ENCODE data around the gene DHX35.

DNA sequence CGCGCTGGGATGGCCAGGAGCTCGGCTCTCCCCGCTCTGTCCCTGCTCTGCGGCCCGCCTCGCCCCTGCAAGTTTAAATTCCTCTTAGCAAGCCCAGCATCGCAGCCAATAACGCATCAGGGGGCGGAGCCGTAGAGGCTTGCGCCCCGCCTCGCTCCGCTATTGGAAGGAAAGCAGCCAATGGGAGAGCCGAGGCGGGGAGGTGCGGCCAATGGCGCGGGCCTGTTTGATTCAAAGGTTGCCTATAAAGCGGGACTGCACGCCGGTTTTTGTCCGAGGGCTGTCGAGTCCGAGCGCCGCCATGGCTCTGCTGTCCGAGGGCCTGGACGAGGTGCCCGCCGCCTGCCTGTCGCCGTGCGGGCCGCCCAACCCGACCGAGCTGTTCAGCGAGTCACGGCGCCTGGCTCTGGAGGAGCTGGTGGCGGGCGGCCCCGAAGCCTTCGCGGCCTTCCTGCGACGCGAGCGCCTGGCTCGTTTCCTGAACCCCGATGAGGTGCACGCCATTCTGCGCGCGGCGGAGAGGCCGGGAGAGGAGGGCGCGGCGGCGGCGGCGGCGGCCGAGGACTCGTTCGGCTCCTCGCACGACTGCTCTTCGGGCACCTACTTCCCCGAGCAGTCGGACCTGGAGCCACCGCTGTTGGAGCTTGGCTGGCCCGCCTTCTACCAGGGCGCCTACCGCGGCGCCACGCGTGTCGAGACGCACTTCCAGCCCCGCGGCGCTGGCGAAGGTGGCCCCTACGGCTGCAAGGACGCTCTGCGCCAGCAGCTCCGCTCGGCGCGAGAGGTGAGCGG is 35.8 kb upstream of the DHX35 start, which contains the start of gene FAM83D:
- TF ChIP-seq, protein P1, sequence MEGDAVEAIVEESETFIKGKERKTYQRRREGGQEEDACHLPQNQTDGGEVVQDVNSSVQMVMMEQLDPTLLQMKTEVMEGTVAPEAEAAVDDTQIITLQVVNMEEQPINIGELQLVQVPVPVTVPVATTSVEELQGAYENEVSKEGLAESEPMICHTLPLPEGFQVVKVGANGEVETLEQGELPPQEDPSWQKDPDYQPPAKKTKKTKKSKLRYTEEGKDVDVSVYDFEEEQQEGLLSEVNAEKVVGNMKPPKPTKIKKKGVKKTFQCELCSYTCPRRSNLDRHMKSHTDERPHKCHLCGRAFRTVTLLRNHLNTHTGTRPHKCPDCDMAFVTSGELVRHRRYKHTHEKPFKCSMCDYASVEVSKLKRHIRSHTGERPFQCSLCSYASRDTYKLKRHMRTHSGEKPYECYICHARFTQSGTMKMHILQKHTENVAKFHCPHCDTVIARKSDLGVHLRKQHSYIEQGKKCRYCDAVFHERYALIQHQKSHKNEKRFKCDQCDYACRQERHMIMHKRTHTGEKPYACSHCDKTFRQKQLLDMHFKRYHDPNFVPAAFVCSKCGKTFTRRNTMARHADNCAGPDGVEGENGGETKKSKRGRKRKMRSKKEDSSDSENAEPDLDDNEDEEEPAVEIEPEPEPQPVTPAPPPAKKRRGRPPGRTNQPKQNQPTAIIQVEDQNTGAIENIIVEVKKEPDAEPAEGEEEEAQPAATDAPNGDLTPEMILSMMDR (IDR thresholded peaks at IDR 0.05) = peak in 2 of 6 experiments; percentile 89 to 97
- TF ChIP-seq POLR2A (IDR thresholded peaks at IDR 0.05) = peak; percentile 87 to 94
